Upper lobe of left lung (tissue), 4 donors: ENCODE measurements around the gene CDC45.

Experiments used
- CTCF ChIP-seq, 6 experiments: fragments of 450-650 bp in 4 of 6; fragments of 200-600 bp in 2 of 6; sonication (generic) in 2 of 6; IDR thresholded peaks; one replicate each; pipeline ENCODE4 v1.5.1; 2016 to 2019; ENCODE audit warnings: antibody characterized with exemption in 6 of 6
- POLR2AphosphoS5 ChIP-seq, 2 donors: sonication (generic); formaldehyde crosslinking; IDR thresholded peaks; one replicate each; pipeline ENCODE4 v1.5.1; 2017; ENCODE audit warnings: antibody characterized with exemption in 2 of 2

GRCh38 chr22:19497245-19497644, 17.5 kb downstream of the CDC45 start:
- TF ChIP-seq CTCF (IDR thresholded peaks at IDR 0.05) (no peak), POLR2AphosphoS5 (IDR thresholded peaks at IDR 0.05) (no peak)
